Measurements from ENCODE around the gene ZNF628. TPM values are rescaled to one million over a fixed set of nuclear protein-coding genes. Genes with fewer than 3 reads are reported as not detected.
A peak's percentile ranks its signal among the peaks of the same experiment; 100 is the strongest.

ZNF628 gene
- 13.2 TPM for total RNA-seq

DNA sequence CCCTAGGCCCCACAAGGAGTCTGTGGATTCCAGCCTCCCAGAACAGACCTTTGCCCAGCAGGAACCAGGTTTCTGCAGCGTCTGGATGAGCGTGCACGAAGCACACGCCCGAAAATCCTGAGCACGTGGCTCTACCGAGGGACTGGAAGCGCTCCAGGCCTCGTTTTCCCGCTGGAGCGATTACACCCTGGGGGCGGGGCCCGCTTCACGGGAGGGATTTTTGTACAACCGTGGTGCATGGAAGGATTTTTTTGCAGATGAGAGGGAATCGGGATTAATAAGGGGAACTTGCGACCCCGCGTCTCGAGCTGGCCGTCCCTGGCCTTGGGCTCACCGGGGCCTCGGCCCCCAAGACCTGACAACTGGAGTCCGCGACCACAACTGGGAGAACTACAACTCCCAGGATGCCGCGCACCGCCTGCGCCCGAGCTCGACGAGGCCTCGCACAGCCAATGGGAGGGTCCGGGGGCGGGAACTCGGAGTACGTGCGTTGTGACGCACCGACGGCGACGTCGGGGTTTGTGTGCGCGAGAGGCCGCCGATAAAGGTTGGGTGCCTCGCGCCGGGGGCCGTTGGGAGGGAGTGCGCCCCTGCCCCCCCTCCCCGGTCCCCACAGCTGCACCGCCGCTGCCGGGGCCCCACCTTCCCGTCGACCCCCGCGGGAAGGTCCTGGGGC lies at the start of gene ZNF628:
Gene ZNF628 (plus strand): TSS at position 518 of the 676 bp plus-strand sequence. CDS start 3,294 bp downstream, outside the sequence.
- Histone ChIP-seq H3K27me3 (no peaks in the 10 kb centered on the region), H3K36me3 (peaks cover 0 to 3% of the 10 kb centered on the region in 2 donors), H3K4me3 (peak within 1 kb of the TSS; percentile 82 to 84), H3K4me1 (peaks cover 8 to 11% of the 10 kb centered on the region in 2 donors), H3K9me3 (no peaks in the 10 kb centered on the region), H3K27ac (peak within 1 kb of the TSS; percentile 95 to 99)
- peak; percentile 93 to 99 for DNase-seq (ENCODE audit: low spot score in 2 of 2)
- TF ChIP-seq CTCF (IDR thresholded peaks at IDR 0.05), result no peak
- intact Hi-C loops (cut with DNase I), result loop anchor here (1.0 to 10.0 kb wide), 6 partner anchors 15 to 1011 kb away; partner anchors contain the start of genes BRSK1, FIZ1, HSPBP1 and ISOC2

- intact Hi-C loops (cut with DNase I), result no loop called here
- no peaks in the 10 kb centered on the region for H3K36me3 ChIP-seq
- no peak for DNase-seq (ENCODE audit: low spot score in 2 of 2)
- TF ChIP-seq CTCF (IDR thresholded peaks at IDR 0.05), result no peak
- H3K4me3 ChIP-seq, result no peak overlapping the region
- H3K27ac ChIP-seq, result no peak overlapping the region
- no peaks in the 10 kb centered on the region for H3K9me3 ChIP-seq
- H3K27me3 ChIP-seq, result peaks cover 10% of the 10 kb centered on the region
- H3K4me1 ChIP-seq, result no peaks in the 10 kb centered on the region
Measured at GRCh38 chr19:55431183-55431582, 45.2 kb upstream of the ZNF628 start.

- DNase-seq (ENCODE audit: low spot score in 2 of 2), result no peak
- H3K9me3 ChIP-seq, result no peaks in the 10 kb centered on the region
- no peak for TF ChIP-seq CTCF (IDR thresholded peaks at IDR 0.05)
- no peak overlapping the region for H3K27ac ChIP-seq
- H3K4me3 ChIP-seq, result no peak overlapping the region
- H3K4me1 ChIP-seq, result no peaks in the 10 kb centered on the region
- intact Hi-C loops (cut with DNase I), result no loop called here
- H3K36me3 ChIP-seq, result no peaks in the 10 kb centered on the region
- H3K27me3 ChIP-seq, result peaks cover 10% of the 10 kb centered on the region
Measured at GRCh38 chr19:55432241-55432959, 44.0 kb upstream of the ZNF628 start.

- intact Hi-C loops (cut with DNase I), result no loop called here
- DNase-seq (ENCODE audit: low spot score in 2 of 2), result no peak
- H3K27me3 ChIP-seq, result peaks cover 15% of the 10 kb centered on the region
- no peaks in the 10 kb centered on the region for H3K4me1 ChIP-seq
- H3K4me3 ChIP-seq, result no peak overlapping the region
- no peaks in the 10 kb centered on the region for H3K9me3 ChIP-seq
- no peak for TF ChIP-seq CTCF (IDR thresholded peaks at IDR 0.05)
- no peak overlapping the region for H3K27ac ChIP-seq
- no peaks in the 10 kb centered on the region for H3K36me3 ChIP-seq
Measured at GRCh38 chr19:55433292-55433691, 43.1 kb upstream of the ZNF628 start.

DNA sequence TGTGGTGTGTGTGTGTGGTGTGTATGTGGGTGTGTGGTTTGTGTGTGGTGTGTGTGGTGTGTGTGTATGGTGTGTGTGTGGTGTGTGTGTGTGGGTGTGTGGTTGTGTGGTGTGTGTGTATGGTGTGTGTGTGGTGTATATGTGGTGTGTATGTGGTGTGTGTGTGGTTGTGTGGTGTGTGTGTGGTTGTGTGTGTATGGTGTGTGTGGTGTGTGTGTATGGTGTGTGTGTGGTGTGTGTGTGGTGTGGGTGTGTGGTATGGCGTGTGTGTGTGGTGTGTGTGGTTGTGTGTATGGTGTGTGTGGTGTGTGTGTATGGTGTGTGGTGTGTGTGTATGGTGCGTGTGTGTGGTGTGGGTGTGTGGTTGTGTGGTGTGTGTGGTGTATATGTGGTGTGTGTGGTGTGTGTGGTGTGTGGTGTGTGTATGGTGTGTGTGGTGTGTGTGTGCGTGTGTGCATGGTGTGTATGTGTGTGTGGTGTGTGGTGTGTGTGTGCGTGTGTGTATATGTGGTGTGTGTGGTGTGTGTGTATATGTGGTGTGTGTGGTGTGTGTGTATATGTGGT lies 42.0 kb upstream of the ZNF628 start:
- peaks cover 15% of the 10 kb centered on the region for H3K27me3 ChIP-seq
- intact Hi-C loops (cut with DNase I), result no loop called here
- no peaks in the 10 kb centered on the region for H3K9me3 ChIP-seq
- no peak for DNase-seq (ENCODE audit: low spot score in 2 of 2)
- H3K27ac ChIP-seq, result no peak overlapping the region
- no peak overlapping the region for H3K4me3 ChIP-seq
- TF ChIP-seq CTCF (IDR thresholded peaks at IDR 0.05), result no peak
- H3K36me3 ChIP-seq, result no peaks in the 10 kb centered on the region
- no peaks in the 10 kb centered on the region for H3K4me1 ChIP-seq

Data from ascending aorta (tissue), 2 donors.